ENCODE data around the gene ARPP21.
"Not testable (repeated sequence)": the region's sequence is repeated elsewhere in the genome, so short reads cannot be mapped to it uniquely, and the experiment has no call there.

ARPP21 gene

GRCh38 chr3:35782355-35782754 is 143.0 kb downstream of the ARPP21 start:
- no peak for DNase-seq (ENCODE audit: low read depth)

DNA sequence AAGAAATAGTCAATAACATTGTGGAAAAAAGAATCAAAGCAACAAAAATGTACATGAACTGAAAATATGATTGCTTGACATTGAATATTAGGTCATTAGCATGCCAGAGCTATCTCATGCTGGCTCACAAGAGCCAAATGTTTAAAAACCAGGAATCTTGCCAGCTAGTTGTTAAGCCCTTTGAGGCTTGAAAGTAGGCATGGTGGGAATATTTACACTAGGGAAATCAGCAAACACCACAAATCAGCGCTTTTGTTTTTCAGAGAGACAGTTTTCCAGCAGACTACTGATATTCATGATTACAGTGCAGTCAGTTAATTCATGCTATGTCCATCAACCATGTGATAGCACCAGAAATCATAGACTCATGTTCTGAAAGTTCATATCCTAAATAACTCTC is 144.8 kb downstream of the ARPP21 start:
- DNase-seq (ENCODE audit: low read depth), result no peak

DNA sequence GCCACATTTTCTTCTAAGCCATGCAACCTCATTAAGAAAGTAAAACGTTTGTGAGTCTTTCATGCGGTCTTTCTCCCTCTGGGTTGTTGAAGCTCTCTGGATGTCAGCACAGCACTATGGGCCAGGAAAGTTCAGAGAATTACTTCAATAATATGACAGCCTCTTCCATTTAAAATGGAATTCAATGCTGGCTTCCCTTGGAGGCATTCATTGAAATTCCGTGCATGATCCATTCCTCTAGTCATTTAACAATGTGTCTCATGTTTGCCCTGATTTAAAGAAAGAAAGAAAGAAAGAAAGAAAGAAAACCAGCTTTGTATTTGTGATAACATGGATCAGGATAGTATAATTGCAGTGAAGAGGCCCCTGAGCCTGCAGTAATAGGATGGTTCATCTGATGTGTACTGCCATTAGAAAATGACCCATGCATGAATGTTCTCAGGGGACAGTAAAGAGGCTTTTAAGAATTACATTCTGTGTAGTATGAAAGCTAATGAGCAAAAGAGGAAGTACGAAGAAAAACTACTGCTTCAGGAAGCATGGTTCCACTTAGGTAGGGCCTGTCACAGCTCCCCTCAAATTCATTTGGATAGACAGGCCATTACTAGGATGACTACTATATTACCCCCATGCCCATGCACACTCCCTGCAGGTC is 146.0 kb downstream of the ARPP21 start:
- no peak for DNase-seq (ENCODE audit: low read depth)

GRCh38 chr3:35787936-35788335 is 148.6 kb downstream of the ARPP21 start:
- no peak for DNase-seq (ENCODE audit: low read depth)

GRCh38 chr3:35789042-35789831 is 149.9 kb downstream of the ARPP21 start:
- no peak for DNase-seq (ENCODE audit: low read depth)

- DNase-seq (ENCODE audit: low read depth), result no peak
Measured at GRCh38 chr3:35790764-35791163, 151.4 kb downstream of the ARPP21 start.

DNA sequence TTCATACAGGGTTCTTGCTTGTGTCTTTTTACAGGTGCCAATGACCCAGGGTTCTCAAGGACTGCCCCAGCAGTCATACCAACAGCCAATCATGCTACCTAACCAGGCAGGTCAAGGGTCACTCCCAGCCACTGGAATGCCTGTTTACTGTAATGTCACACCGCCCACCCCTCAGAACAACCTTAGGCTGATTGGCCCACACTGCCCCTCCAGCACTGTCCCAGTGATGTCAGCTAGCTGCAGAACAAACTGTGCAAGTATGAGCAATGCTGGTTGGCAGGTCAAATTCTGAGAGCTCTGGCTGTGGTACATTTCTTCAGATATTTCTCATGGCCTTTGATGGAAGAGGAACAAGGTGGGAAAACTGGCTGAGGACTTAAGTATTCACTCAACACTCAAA is 154.3 kb downstream of the ARPP21 start:
- DNase-seq (ENCODE audit: low read depth), result no peak

DNA sequence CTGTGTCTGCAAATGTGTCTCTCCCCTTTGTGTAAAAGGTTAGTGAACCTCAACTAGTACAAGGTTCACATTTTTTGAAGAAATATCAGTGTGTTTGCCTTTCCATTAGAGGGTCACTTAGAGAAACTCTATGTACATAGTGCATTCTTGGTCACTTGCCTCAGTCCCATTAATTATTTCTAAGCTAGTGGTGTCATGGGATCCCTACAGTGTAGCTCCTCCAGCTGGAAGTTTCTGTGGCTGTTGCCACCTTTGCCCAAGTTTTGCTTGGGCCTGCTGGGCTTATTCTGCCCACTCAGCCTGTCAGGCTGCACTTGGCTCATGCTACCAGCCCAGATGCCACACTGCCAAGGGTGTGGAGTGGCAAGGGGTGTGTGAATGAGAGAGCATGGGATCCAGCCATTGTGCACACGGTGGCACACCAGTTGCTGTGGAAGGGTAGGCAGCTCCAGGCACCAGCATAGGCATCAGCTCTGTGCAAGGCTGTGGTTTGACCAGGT is 161.7 kb downstream of the ARPP21 start:
- DNase-seq (ENCODE audit: low read depth), result no peak

DNA sequence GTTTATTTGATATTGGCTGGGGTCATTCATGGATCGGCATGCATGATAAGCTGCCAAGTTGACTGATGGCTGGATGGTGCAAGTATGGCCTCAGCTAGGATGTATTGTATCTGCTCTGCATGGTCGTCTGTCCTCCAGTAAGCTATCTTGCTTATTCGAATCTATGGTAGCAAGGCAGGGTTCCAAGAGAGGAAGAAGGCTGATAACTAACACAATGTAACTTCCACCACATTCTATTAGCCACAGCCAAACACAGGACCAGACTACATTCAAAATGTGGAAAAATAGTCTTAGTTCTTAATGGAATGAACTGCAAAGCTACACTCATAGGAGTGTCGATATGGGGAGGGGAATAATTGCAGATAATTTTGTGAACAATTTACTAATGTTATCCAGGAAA is 175.2 kb downstream of the ARPP21 start:
- DNase-seq (ENCODE audit: low read depth), result no peak

DNA sequence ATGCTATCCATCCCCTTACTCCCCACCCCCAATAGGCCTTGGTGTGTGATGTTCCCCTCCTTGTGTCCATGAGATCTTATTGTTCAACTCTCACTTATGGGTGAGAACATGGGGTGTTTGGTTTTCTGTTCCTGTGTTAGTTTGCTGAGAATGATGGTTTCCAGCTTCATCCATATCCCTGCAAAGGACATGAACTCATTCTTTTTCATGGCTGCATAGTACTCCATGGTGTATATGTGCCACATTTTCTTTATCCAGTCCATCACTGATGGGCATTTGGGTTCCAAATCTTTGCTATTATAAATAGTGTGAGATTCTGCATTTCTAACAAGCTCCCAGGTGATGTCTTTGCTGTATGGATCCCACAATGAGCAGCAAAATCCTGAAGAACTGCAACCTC is 176.5 kb downstream of the ARPP21 start:
- DNase-seq (ENCODE audit: low read depth), result not testable (repeated sequence)

- DNase-seq (ENCODE audit: low read depth), result no peak
Measured at GRCh38 chr3:35817216-35817615, 177.9 kb downstream of the ARPP21 start.

DNA sequence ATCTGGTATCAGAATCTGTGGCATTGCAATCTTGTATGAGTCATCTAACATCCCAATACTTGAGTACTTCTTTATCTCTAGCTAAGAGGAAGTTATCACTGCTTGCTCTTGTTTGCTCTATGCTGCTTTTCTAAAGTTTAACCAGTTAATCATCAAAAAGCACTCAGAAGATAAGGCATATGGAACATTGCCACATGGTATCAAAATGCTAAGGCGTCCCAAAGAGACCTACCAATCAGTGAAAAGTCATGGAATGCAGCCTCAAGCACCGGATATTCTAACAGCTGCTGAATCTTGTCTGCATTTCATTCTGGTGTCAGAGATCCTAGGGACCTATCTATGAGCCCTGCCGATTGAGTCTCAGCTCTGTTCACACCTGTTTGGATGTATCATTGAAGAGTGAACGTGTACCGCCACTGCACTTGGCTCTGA is 192.8 kb downstream of the ARPP21 start:
- DNase-seq (ENCODE audit: low read depth), result no peak

Data from amniotic epithelial cell (primary cell).